H9 (cell line): ENCODE data around the gene TMEM44. TPM values are rescaled to one million over a fixed set of nuclear protein-coding genes. Genes with fewer than 3 reads are reported as not detected.

ENCODE experiments used
- DNase-seq: peaks from one replicate; pipeline ENCODE4 v3.0.0-alpha.2; 2017
- H2AFZ ChIP-seq: one replicate; pipeline ENCODE4 v1.6.1; 2013; ENCODE audit warnings: mild to moderate bottlenecking, low read length, control low read depth, moderate library complexity
- H2AK5ac ChIP-seq: 2 replicates; pipeline ENCODE4 v1.6.1; 2013; ENCODE audit warnings: low read length, control low read depth, mixed read lengths; ENCODE audit not compliant: insufficient read length
- H2BK120ac ChIP-seq: one replicate; pipeline ENCODE4 v1.6.1; 2013; ENCODE audit warnings: low read depth, mild to moderate bottlenecking, low read length, control low read depth, inconsistent platforms; ENCODE audit not compliant: poor library complexity, severe bottlenecking
- H2BK12ac ChIP-seq: 2 replicates; pipeline ENCODE4 v1.6.1; 2013; ENCODE audit warnings: low read length, control low read depth, mixed read lengths, low read depth; ENCODE audit not compliant: insufficient read length
- H2BK15ac ChIP-seq: 2 replicates; pipeline ENCODE4 v1.6.1; 2013; ENCODE audit warnings: low read depth, low read length, control low read depth
- H2BK20ac ChIP-seq: one replicate; pipeline ENCODE4 v1.6.1; 2013; ENCODE audit warnings: low read depth, mild to moderate bottlenecking, low read length, control low read depth, inconsistent platforms; ENCODE audit not compliant: poor library complexity, severe bottlenecking
- H2BK5ac ChIP-seq: 2 replicates; pipeline ENCODE4 v1.6.1; 2013; ENCODE audit warnings: low read length, control low read depth, mixed read lengths; ENCODE audit not compliant: insufficient read length
- H3K14ac ChIP-seq: 2 replicates; pipeline ENCODE4 v1.6.1; 2013; ENCODE audit warnings: low read length, control low read depth; ENCODE audit not compliant: insufficient read depth
- H3K18ac ChIP-seq: 2 replicates; pipeline ENCODE4 v1.6.1; 2013; ENCODE audit warnings: low read depth, mild to moderate bottlenecking, mixed read lengths, low read length, control low read depth; ENCODE audit not compliant: insufficient read length
- H3K23ac ChIP-seq: 2 replicates; pipeline ENCODE4 v1.6.1; 2013; ENCODE audit warnings: low read length, control low read depth, mixed read lengths, low read depth; ENCODE audit not compliant: insufficient read length
- H3K23me2 ChIP-seq: 2 replicates; pipeline ENCODE4 v1.6.1; 2013; ENCODE audit warnings: low read depth, mild to moderate bottlenecking, mixed read lengths, low read length, control low read depth; ENCODE audit not compliant: insufficient read length, poor library complexity, severe bottlenecking
- H3K27ac ChIP-seq: 2 replicates; pipeline ENCODE4 v1.5.1; 2013; ENCODE audit warnings: low read length, control low read depth, mixed read lengths, low read depth; ENCODE audit not compliant: insufficient read length
- H3K27me3 ChIP-seq: 2 replicates; pipeline ENCODE4 v1.6.1; 2013; ENCODE audit warnings: low read length, control low read depth, inconsistent platforms; ENCODE audit not compliant: insufficient read depth
- H3K4ac ChIP-seq: 2 replicates; pipeline ENCODE4 v1.6.1; 2013; ENCODE audit warnings: low read depth, mild to moderate bottlenecking, control low read depth, inconsistent platforms, low read length, moderate library complexity
- H3K4me1 ChIP-seq: 2 replicates; pipeline ENCODE4 v1.6.1; 2013; ENCODE audit warnings: low read length, control low read depth, inconsistent platforms; ENCODE audit not compliant: insufficient read depth
- H3K4me2 ChIP-seq: 2 replicates; pipeline ENCODE4 v1.6.1; 2013; ENCODE audit warnings: low read length, control low read depth, mixed read lengths; ENCODE audit not compliant: insufficient read length, insufficient read depth
- H3K56ac ChIP-seq: 2 replicates; pipeline ENCODE4 v1.6.1; 2013; ENCODE audit warnings: low read depth, mild to moderate bottlenecking, mixed read lengths, low read length, control low read depth; ENCODE audit not compliant: insufficient read length
- H3K79me1 ChIP-seq: 2 replicates; pipeline ENCODE4 v1.6.1; 2013; ENCODE audit warnings: low read depth, mild to moderate bottlenecking, moderate library complexity, low read length, control low read depth, inconsistent platforms; ENCODE audit not compliant: insufficient read depth, poor library complexity, severe bottlenecking
- H3K79me2 ChIP-seq: 2 replicates; pipeline ENCODE4 v1.6.1; 2013; ENCODE audit warnings: low read length, control low read depth, inconsistent platforms; ENCODE audit not compliant: insufficient read depth
- H3K9ac ChIP-seq: 2 replicates; pipeline ENCODE4 v1.6.1; 2013; ENCODE audit warnings: low read length, control low read depth, mixed read lengths; ENCODE audit not compliant: insufficient read length; ENCODE audit errors: extremely low read depth
- H3K9me3 ChIP-seq: one replicate; pipeline ENCODE4 v1.6.1; 2013; ENCODE audit warnings: low read depth, low read length, inconsistent platforms; ENCODE audit not compliant: control insufficient read depth
- H3T11ph ChIP-seq: one replicate; pipeline ENCODE4 v1.6.1; 2013; ENCODE audit warnings: mild to moderate bottlenecking, low read length, control low read depth, inconsistent platforms
- H4K20me1 ChIP-seq: one replicate; pipeline ENCODE4 v1.6.1; 2013; ENCODE audit not compliant: control insufficient read depth, insufficient read length, insufficient read depth
- H4K5ac ChIP-seq: 2 replicates; pipeline ENCODE4 v1.6.1; 2013; ENCODE audit warnings: low read depth, mild to moderate bottlenecking, mixed read lengths, low read length, control low read depth; ENCODE audit not compliant: insufficient read length
- H4K8ac ChIP-seq: replicated peaks from 2 replicates; pipeline ENCODE4 v1.6.1; 2013; ENCODE audit warnings: low read length, control low read depth, mixed read lengths, low read depth; ENCODE audit not compliant: insufficient read length
- H4K91ac ChIP-seq: 2 replicates; pipeline ENCODE4 v1.6.1; 2013; ENCODE audit warnings: low read depth, mild to moderate bottlenecking, moderate library complexity, mixed read lengths, low read length, control low read depth; ENCODE audit not compliant: insufficient read length
- H3K27ac Mint-ChIP-seq, 3 experiments: 2 replicates in 2 of 3; 3 replicates in 1 of 3; pipeline ENCODE4 v1.8.0; 2020 to 2021; ENCODE audit warnings: mixed read lengths in 3 of 3, mild to moderate bottlenecking in 1 of 3, moderate library complexity in 1 of 3
- H3K27me3 Mint-ChIP-seq: 2 replicates; pipeline ENCODE4 v1.8.0; 2021; ENCODE audit warnings: low read depth, mild to moderate bottlenecking, moderate library complexity, mixed read lengths
- H3K36me3 Mint-ChIP-seq, 3 experiments: 2 replicates in 2 of 3; 3 replicates in 1 of 3; pipeline ENCODE4 v1.8.0; 2020 to 2021; ENCODE audit warnings: low read depth in 3 of 3, mixed read lengths in 3 of 3; ENCODE audit not compliant: insufficient read depth in 1 of 3
- H3K4me1 Mint-ChIP-seq, 2 experiments: 2 replicates each; pipeline ENCODE4 v1.8.0; 2020; ENCODE audit warnings: mixed read lengths in 2 of 2
- H3K4me3 Mint-ChIP-seq, 2 experiments: 2 replicates in 1 of 2; 3 replicates in 1 of 2; pipeline ENCODE4 v1.8.0; 2020 to 2021; ENCODE audit warnings: mild to moderate bottlenecking in 2 of 2, mixed read lengths in 2 of 2, moderate library complexity in 1 of 2
- H3K9me3 Mint-ChIP-seq, 2 experiments: 2 replicates in 1 of 2; 3 replicates in 1 of 2; pipeline ENCODE4 v1.8.0; 2020; ENCODE audit warnings: mild to moderate bottlenecking in 2 of 2, mixed read lengths in 2 of 2, moderate library complexity in 1 of 2
- CTCF ChIP-seq: fragments of 200-600 bp; sonication (generic); conservative IDR thresholded peaks from 3 replicates; pipeline ENCODE4 v1.8.0; 2021; ENCODE audit warnings: antibody characterized with exemption, mild to moderate bottlenecking
- WGBS: extraction: QIAGEN DNeasy Blood & Tissue Kit; methylation state at CpG from one replicate; pipeline ENCODE4 v1.1.7; 2013; ENCODE audit warnings: missing lambda C conversion rate, low lambda C conversion rate, mixed read lengths; ENCODE audit not compliant: insufficient read length; ENCODE audit errors: extremely low coverage; 5-methylcytosine and 5-hydroxymethylcytosine counted together
- total RNA-seq: library from RNA; stranded (reverse); gene quantifications from 2 replicates; pipeline ENCODE4 v1.2.1, GENCODE V29; 2021

TMEM44 gene
- total RNA-seq, 1 experiment from 2014 or later, result 19.8 TPM

DNA sequence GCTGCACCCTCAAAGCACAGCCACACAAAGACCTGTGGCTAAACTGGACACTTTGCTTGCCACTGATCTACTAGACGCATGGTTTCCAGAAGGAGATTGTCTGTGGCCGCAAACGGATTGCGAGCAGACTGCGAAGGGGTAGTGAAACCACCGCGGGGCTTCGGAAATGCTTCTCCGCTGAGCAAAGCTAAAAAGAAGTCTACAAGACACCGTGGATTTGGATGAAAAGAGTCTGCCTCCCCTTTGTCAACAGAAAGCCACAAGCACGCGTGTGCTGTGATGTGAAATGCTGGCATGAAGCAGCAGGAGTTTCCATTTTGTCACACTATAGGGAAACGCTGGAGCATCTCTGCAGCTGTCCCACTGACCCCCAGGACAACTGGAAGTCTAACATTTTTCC lies 63.0 kb downstream of the TMEM44 start:
- Histone ChIP-seq H4K91ac (no peak overlapping the region), H3K56ac (no peak overlapping the region), H3T11ph (no peak overlapping the region), H3K9ac (no peak overlapping the region), H2BK12ac (no peak overlapping the region), H2BK15ac (no peak overlapping the region), H3K27ac (no peak overlapping the region), H3K23ac (no peak overlapping the region), H3K79me2 (no peaks in the 10 kb centered on the region), H3K18ac (no peak overlapping the region), H2AK5ac (no peak overlapping the region), H2BK20ac (no peak overlapping the region), H3K23me2 (no peaks in the 10 kb centered on the region), H3K14ac (no peak overlapping the region), H3K4me2 (no peak overlapping the region), H4K8ac (no peak overlapping the region), H3K4me1 (no peaks in the 10 kb centered on the region; the same call in 1 of the 2 replicates), H3K4ac (no peak overlapping the region), H3K9me3 (no peaks in the 10 kb centered on the region), H2BK120ac (no peak overlapping the region), H3K79me1 (no peaks in the 10 kb centered on the region), H4K20me1 (no peaks in the 10 kb centered on the region), H4K5ac (no peak overlapping the region), H2AFZ (no peak overlapping the region), H3K27me3 (no peaks in the 10 kb centered on the region), H2BK5ac (no peak overlapping the region)
- H3K36me3 Mint-ChIP-seq, result no peaks in the 10 kb centered on the region
- no peak overlapping the region for H3K4me3 Mint-ChIP-seq
- peaks cover 20 to 25% of the 10 kb centered on the region in 2 experiments for H3K4me1 Mint-ChIP-seq
- H3K27ac Mint-ChIP-seq, result no peak overlapping the region
- no peaks in the 10 kb centered on the region for H3K9me3 Mint-ChIP-seq
- peaks cover 4% of the 10 kb centered on the region for H3K27me3 Mint-ChIP-seq
- DNase-seq, result no peak
- TF ChIP-seq CTCF, result no peak
- no CpG with 5 or more reads among the region's 13 CpGs for WGBS
